Heart right ventricle (tissue), 16 donors: Measurements from ENCODE around the gene NCKIPSD. TPM values are rescaled to one million over a fixed set of nuclear protein-coding genes. Genes with fewer than 3 reads are reported as not detected.

Source experiments
- ATAC-seq, 8 donors: fragments of 200-7000 bp; cut with Tn5 transposase; one replicate each; pipeline ENCODE4 v1.9.1; 2020; ENCODE audit warnings: mild to moderate bottlenecking in 8 of 8, moderate library complexity in 8 of 8, moderate number of reproducible peaks in 1 of 8
- DNase-seq, 2 donors: peaks; one replicate each; pipeline ENCODE4 v3.0.0-alpha.2; 2020
- H3K27ac ChIP-seq, 10 donors: fragments of 200-600 bp; sonication (generic) in 2 of 10; one replicate each; pipeline versions ENCODE4 v1.5.0 to v1.8.0; 2020 to 2022; ENCODE audit warnings: mild to moderate bottlenecking in 3 of 10
- H3K27me3 ChIP-seq, 7 donors: fragments of 200-600 bp; one replicate each; pipeline ENCODE4 v1.8.0; 2021 to 2022; ENCODE audit warnings: mild to moderate bottlenecking in 2 of 7
- H3K36me3 ChIP-seq, 9 donors: fragments of 200-600 bp; sonication (generic) in 1 of 9; one replicate each; pipeline versions ENCODE4 v1.5.0 to v1.8.0; 2020 to 2022; ENCODE audit warnings: mild to moderate bottlenecking in 2 of 9
- H3K4me1 ChIP-seq, 9 donors: fragments of 200-600 bp; sonication (generic) in 1 of 9; one replicate each; pipeline versions ENCODE4 v1.5.0 to v1.8.0; 2020 to 2022; ENCODE audit warnings: mild to moderate bottlenecking in 4 of 9
- H3K4me3 ChIP-seq, 10 donors: fragments of 200-600 bp; sonication (generic) in 2 of 10; one replicate each; pipeline versions ENCODE4 v1.5.0 to v1.8.0; 2020 to 2022; ENCODE audit warnings: mild to moderate bottlenecking in 7 of 10, moderate library complexity in 2 of 10
- H3K9me3 ChIP-seq, 11 donors: fragments of 200-600 bp in 10 of 11; sonication (generic) in 2 of 11; one replicate each; pipeline versions ENCODE4 v1.5.0 to v1.8.0; 2013 to 2022; ENCODE audit warnings: mild to moderate bottlenecking in 2 of 11, control low read depth in 1 of 11, moderate library complexity in 1 of 11
- CTCF ChIP-seq, 9 donors: fragments of 200-600 bp; sonication (generic) in 2 of 9; IDR thresholded peaks; one replicate each; pipeline versions ENCODE4 v1.5.0 to v1.8.0; 2021 to 2022; ENCODE audit warnings: antibody characterized with exemption in 9 of 9, mild to moderate bottlenecking in 5 of 9, moderate library complexity in 1 of 9
- WGBS, 2 donors: extraction: QIAGEN DNeasy Blood & Tissue Kit; methylation state at CpG; one replicate each; pipeline ENCODE4 v1.1.7; 2013; ENCODE audit warnings: inconsistent platforms in 1 of 2; 5-methylcytosine and 5-hydroxymethylcytosine counted together
- intact Hi-C, 10 donors: fragments of 100-400 bp; cut with DNase I; formaldehyde crosslinking; loops; one replicate each; pipeline versions ENCODE4 v1.11.1 to v1.14.2; 2022
- polyA plus RNA-seq, 2 donors: library from polyadenylated mRNA; stranded (reverse); fragments of 200-250 nt; gene quantifications; one replicate each; pipeline ENCODE4 v1.2.3, GENCODE V29; 2013
- total RNA-seq, 10 donors: library from RNA; stranded (reverse); fragmentation: NEBNext Ultra II Directional in 3 of 10; extraction: Animal tissue kit (Norgen Biotek cat#: 25700) in 3 of 10; gene quantifications; one replicate each; pipeline versions ENCODE4 v1.2.1 to v1.2.4, GENCODE V29; 2021 to 2023
- donor health status: Arrhythmogenic right ventricular cardiomyopathy.
- donor health status: ischemic (EF 13 %, LVEDD 7.1; RV severe dilation, severe dysfunction).
- donor health status: healthy with polysubstance abuse.
- donor health status: DM: no; HTN: yes; CAD: no.
- donor health status: DM: no; HTN: no; CAD: no.
- donor health status: ischemic (EF 25% LVEDD 6.9; RV normal size, moderate dysfunction).
- donor health status: ischemic (EF 25% LVEDD 5.7; RV mildly dilated, moderate dysfunction).
- donor health status: healthy.
- donor health status: DM: yes; HTN: yes; CAD: no.
- donor health status: Ischemic cardiomyopathy.
- donor health status: ischemic (EF 35%, LVEDD 5.7; RV mildly dilated, moderate dysfunction).
- donor health status: nonischemic (EF 11% LVEDD 7.7; RV severe dilation, severe dysfunction).
- donor health status: DM: yes; HTN: yes; CAD: no.
- donor health status: PGD.
- donor health status: ischemic (EF 29% LVEDD 5.4; RV normal size, mild dysfunction).
- donor health status: nonischemic (EF 23%, LVEDD 6.1; RV moderate dilation, normal function).

The NCKIPSD gene
- total and polyA plus RNA-seq, 12 donors, result 9.4 to 21.1 (median 14.6) TPM

- Histone ChIP-seq H3K9me3 (no peaks in the 10 kb centered on the region), H3K4me1 (peaks cover 0 to 52% (median 29%) of the 10 kb centered on the region in 9 donors), H3K4me3 (peak overlapping the region in 9 of 10 donors; percentile 23 to 57 (median 48)), H3K27me3 (no peaks in the 10 kb centered on the region), H3K36me3 (peaks cover 0 to 84% (median 37%) of the 10 kb centered on the region in 9 donors), H3K27ac (peak overlapping the region; percentile 64 to 86 (median 77))
- intact Hi-C loops, result no loop called here
- WGBS, 2 donors, result 51 to 57% methylated on average over 23 of the region's 23 CpGs
- peak; percentile 73 to 78 for DNase-seq
- ATAC-seq, result peak; percentile 81 to 92 (median 86)
- TF ChIP-seq CTCF (IDR thresholded peaks at IDR 0.05), result no peak
These were observed 9.1 kb upstream of the NCKIPSD start for GRCh38 chr3:48694610-48695392.

GRCh38 chr3:48693826-48694225 is 8.1 kb upstream of the NCKIPSD start:
- peaks cover 0 to 42% (median 29%) of the 10 kb centered on the region in 9 donors for H3K4me1 ChIP-seq
- peak overlapping the region in 9 of 10 donors; percentile 20 to 57 (median 48) for H3K4me3 ChIP-seq
- H3K36me3 ChIP-seq, result peaks cover 0 to 84% (median 46%) of the 10 kb centered on the region in 9 donors
- H3K9me3 ChIP-seq, result no peaks in the 10 kb centered on the region
- DNase-seq (no peak), ATAC-seq (no peak)
- TF ChIP-seq CTCF (IDR thresholded peaks at IDR 0.05), result no peak
- intact Hi-C loops, result no loop called here
- WGBS, 2 donors, result 77 to 79% methylated on average over 8 of the region's 8 CpGs
- peak overlapping the region in 9 of 10 donors; percentile 27 to 86 (median 76) for H3K27ac ChIP-seq
- no peaks in the 10 kb centered on the region for H3K27me3 ChIP-seq

GRCh38 chr3:48692551-48692950 is 6.8 kb upstream of the NCKIPSD start:
- H3K36me3 ChIP-seq, result peaks cover 0 to 89% (median 58%) of the 10 kb centered on the region in 9 donors
- H3K27me3 ChIP-seq, result no peaks in the 10 kb centered on the region
- H3K4me3 ChIP-seq, result no peak overlapping the region
- peaks cover 0 to 41% (median 29%) of the 10 kb centered on the region in 9 donors for H3K4me1 ChIP-seq
- ATAC-seq (no peak), DNase-seq (no peak)
- no peak for TF ChIP-seq CTCF (IDR thresholded peaks at IDR 0.05)
- intact Hi-C loops, result no loop called here
- H3K9me3 ChIP-seq, result no peaks in the 10 kb centered on the region
- H3K27ac ChIP-seq, result peak overlapping the region in 1 of 10 donors; percentile 3

- Histone ChIP-seq H3K4me1 (peaks cover 6 to 48% (median 36%) of the 10 kb centered on the region in 9 donors), H3K36me3 (peaks cover 0 to 89% (median 61%) of the 10 kb centered on the region in 9 donors), H3K9me3 (no peaks in the 10 kb centered on the region), H3K27me3 (no peaks in the 10 kb centered on the region), H3K27ac (no peak overlapping the region), H3K4me3 (no peak overlapping the region)
- TF ChIP-seq CTCF (IDR thresholded peaks at IDR 0.05), result no peak
- ATAC-seq, result no peak
- intact Hi-C loops, result no loop called here
- DNase-seq, result no peak
- WGBS, 2 donors, result 90 to 93% methylated on average over 2 of the region's 2 CpGs
These were observed 5.2 kb upstream of the NCKIPSD start for GRCh38 chr3:48690846-48691458.
